IMR-90 (cell line): Measurements from ENCODE around the gene RNF130. TPM values are rescaled to one million over a fixed set of nuclear protein-coding genes. Genes with fewer than 3 reads are reported as not detected.

Experiments used
- ATAC-seq: fragments of 200-7000 bp; cut with Tn5 transposase; 2 replicates; pipeline ENCODE4 v1.9.1; 2020; ENCODE audit warnings: low read depth, mild to moderate bottlenecking, moderate library complexity
- BruUV-seq: library from RNA; stranded (reverse); fragments of 400-500 nt; replicated peaks from 2 replicates; lab custom pipeline; 2021; lab: Mats Ljungman, UMichigan
- CTCF ChIA-PET: fragments of 300-600 bp; formaldehyde crosslinking; extraction: SDS; loops from one replicate; lab custom pipeline; 2021; ENCODE audit warnings: antibody characterized with exemption; lab: Yijun Ruan, JAX
- POLR2A ChIA-PET: fragments of 300-600 bp; sonication (Branson Sonifier 250); formaldehyde crosslinking; loops from one replicate; lab custom pipeline; 2022; ENCODE audit warnings: antibody characterized with exemption; ENCODE audit not compliant: unreplicated experiment; lab: Charles Lee
- DNase-seq: peaks from one replicate; pipeline ENCODE4 v3.0.0; 2013
- H2AFZ ChIP-seq: replicated peaks from 2 replicates; pipeline ENCODE3; 2013; ENCODE audit warnings: low read length, mild to moderate bottlenecking; ENCODE audit not compliant: poor library complexity
- H2AK5ac ChIP-seq: 2 replicates; pipeline ENCODE4 v1.6.1; 2013; ENCODE audit warnings: low read depth, low read length, inconsistent platforms
- H2AK9ac ChIP-seq: replicated peaks from 2 replicates; pipeline ENCODE3; 2013; ENCODE audit warnings: mild to moderate bottlenecking, low read depth, low read length, moderate library complexity; ENCODE audit not compliant: poor library complexity
- H2BK120ac ChIP-seq: 2 replicates; pipeline ENCODE4 v1.6.1; 2013; ENCODE audit warnings: low read depth, low read length, inconsistent platforms
- H2BK15ac ChIP-seq: 3 replicates; pipeline ENCODE4 v1.6.1; 2013; ENCODE audit warnings: low read depth, low read length, inconsistent platforms
- H2BK20ac ChIP-seq: 2 replicates; pipeline ENCODE4 v1.6.1; 2013; ENCODE audit warnings: low read depth, mild to moderate bottlenecking, inconsistent platforms, low read length, moderate library complexity
- H2BK5ac ChIP-seq: 2 replicates; pipeline ENCODE4 v1.6.1; 2013; ENCODE audit warnings: mild to moderate bottlenecking, low read depth, low read length, inconsistent platforms; ENCODE audit not compliant: poor library complexity, severe bottlenecking
- H3K14ac ChIP-seq: replicated peaks from 2 replicates; pipeline ENCODE4 v1.6.1; 2013; ENCODE audit warnings: low read depth, low read length, inconsistent platforms
- H3K18ac ChIP-seq: 2 replicates; pipeline ENCODE4 v1.6.1; 2013; ENCODE audit warnings: low read depth, low read length, control low read depth
- H3K23ac ChIP-seq: 2 replicates; pipeline ENCODE4 v1.6.1; 2013; ENCODE audit warnings: low read depth, low read length, inconsistent platforms
- H3K27ac ChIP-seq: 2 replicates; pipeline ENCODE4 v1.5.1; 2013; ENCODE audit warnings: mild to moderate bottlenecking, control low read depth, low read length; ENCODE audit not compliant: insufficient read depth
- H3K27me3 ChIP-seq: 2 replicates; pipeline ENCODE4 v1.6.1; 2013; ENCODE audit warnings: low read length; ENCODE audit not compliant: control insufficient read depth, insufficient read depth
- H3K36me3 ChIP-seq: 2 replicates; pipeline ENCODE4 v1.6.1; 2013; ENCODE audit warnings: low read length, mixed read lengths; ENCODE audit not compliant: control insufficient read depth, insufficient read depth
- H3K4ac ChIP-seq: 2 replicates; pipeline ENCODE4 v1.6.1; 2013; ENCODE audit warnings: low read depth, low read length, inconsistent platforms
- H3K4me1 ChIP-seq: 2 replicates; pipeline ENCODE4 v1.6.1; 2013; ENCODE audit warnings: low read length, mixed read lengths; ENCODE audit not compliant: control insufficient read depth, insufficient read depth
- H3K4me2 ChIP-seq: 2 replicates; pipeline ENCODE4 v1.6.1; 2013; ENCODE audit warnings: low read depth, mild to moderate bottlenecking, control low read depth, low read length, moderate library complexity
- H3K4me3 ChIP-seq: 2 replicates; pipeline ENCODE4 v1.5.1; 2013; ENCODE audit warnings: low read depth, mild to moderate bottlenecking, control low read depth, low read length, moderate library complexity; ENCODE audit not compliant: insufficient read depth
- H3K56ac ChIP-seq: 2 replicates; pipeline ENCODE4 v1.6.1; 2013; ENCODE audit warnings: low read length, inconsistent platforms; ENCODE audit not compliant: insufficient read depth; ENCODE audit errors: extremely low read depth
- H3K79me1 ChIP-seq, 2 experiments: 2 replicates each; pipeline ENCODE4 v1.6.1; 2013; ENCODE audit warnings: low read length in 2 of 2, inconsistent platforms in 1 of 2, low read depth in 1 of 2
- H3K9ac ChIP-seq: 2 replicates; pipeline ENCODE4 v1.6.1; 2013; ENCODE audit warnings: low read depth, low read length, control low read depth
- H3K9me1 ChIP-seq: 2 replicates; pipeline ENCODE4 v1.6.1; 2013; ENCODE audit warnings: low read length, inconsistent platforms; ENCODE audit not compliant: insufficient read depth
- H3K9me3 ChIP-seq: 2 replicates; pipeline ENCODE4 v1.6.1; 2013; ENCODE audit warnings: low read length; ENCODE audit not compliant: control insufficient read depth, insufficient read depth
- H4K20me1 ChIP-seq: 2 replicates; pipeline ENCODE4 v1.6.1; 2013; ENCODE audit warnings: low read length, inconsistent platforms; ENCODE audit not compliant: insufficient read depth
- H4K5ac ChIP-seq: 2 replicates; pipeline ENCODE4 v1.6.1; 2013; ENCODE audit warnings: mild to moderate bottlenecking, low read depth, low read length, control low read depth
- H4K8ac ChIP-seq, 2 experiments: 2 replicates each; pipeline ENCODE4 v1.6.1; 2013; ENCODE audit warnings: low read depth in 2 of 2, low read length in 2 of 2, control low read depth in 1 of 2, inconsistent platforms in 1 of 2
- H4K91ac ChIP-seq: 2 replicates; pipeline ENCODE4 v1.6.1; 2013; ENCODE audit warnings: low read depth, low read length, inconsistent platforms; ENCODE audit not compliant: insufficient read depth
- BHLHE40 ChIP-seq: fragments of 150-350 bp; IDR thresholded peaks from 2 replicates; pipeline ENCODE4 v1.6.1; 2016; ENCODE audit warnings: mild to moderate bottlenecking, low read depth, low read length
- CEBPB ChIP-seq: IDR thresholded peaks from 2 replicates; pipeline ENCODE4 v1.6.1; 2012; ENCODE audit warnings: low read depth, low read length, improper control_type of control experiment
- CHD1 ChIP-seq: IDR thresholded peaks from 2 replicates; pipeline ENCODE4 v1.6.1; 2012; ENCODE audit warnings: low read depth, low read length, improper control_type of control experiment
- FOS ChIP-seq: fragments of 150-350 bp; IDR thresholded peaks from 2 replicates; pipeline ENCODE4 v1.6.1; 2016; ENCODE audit warnings: low read depth, low read length
- MAFK ChIP-seq: IDR thresholded peaks from 2 replicates; pipeline ENCODE4 v1.6.1; 2012; ENCODE audit warnings: low read depth, low read length, improper control_type of control experiment
- MAZ ChIP-seq: IDR thresholded peaks from 2 replicates; pipeline ENCODE4 v1.6.1; 2012; ENCODE audit warnings: low read depth, mild to moderate bottlenecking, low read length, improper control_type of control experiment, moderate library complexity, borderline replicate concordance
- MXI1 ChIP-seq: IDR thresholded peaks from 2 replicates; pipeline ENCODE4 v1.6.1; 2012; ENCODE audit warnings: low read depth, mild to moderate bottlenecking, low read length, moderate library complexity, borderline replicate concordance
- NFE2L2 ChIP-seq: fragments of 150-350 bp; IDR thresholded peaks from 2 replicates; pipeline ENCODE4 v1.6.1; 2016; ENCODE audit warnings: low read depth, mild to moderate bottlenecking, low read length
- POLR2A ChIP-seq: IDR thresholded peaks from 2 replicates; pipeline ENCODE4 v1.6.1; 2012; ENCODE audit warnings: mild to moderate bottlenecking, low read depth, low read length
- RAD21 ChIP-seq: IDR thresholded peaks from 2 replicates; pipeline ENCODE4 v1.6.1; 2012; ENCODE audit warnings: low read length, improper control_type of control experiment
- RCOR1 ChIP-seq: IDR thresholded peaks from 2 replicates; pipeline ENCODE4 v1.6.1; 2012; ENCODE audit warnings: mild to moderate bottlenecking, low read length, improper control_type of control experiment; ENCODE audit not compliant: insufficient replicate concordance
- RFX5 ChIP-seq: IDR thresholded peaks from 2 replicates; pipeline ENCODE4 v1.8.0; 2012; ENCODE audit warnings: low read depth, mild to moderate bottlenecking, low read length, moderate library complexity
- SMC3 ChIP-seq: fragments of 150-350 bp; IDR thresholded peaks from 2 replicates; pipeline ENCODE4 v1.6.1; 2016; ENCODE audit warnings: low read depth, mild to moderate bottlenecking, antibody characterized with exemption, low read length, moderate library complexity
- WGBS, 2 experiments: methylation state at CpG; one replicate each; pipeline versions ENCODE4 v1.1.5 to v1.1.7; 2013; ENCODE audit warnings: missing lambda C conversion rate in 2 of 2; ENCODE audit not compliant: insufficient read length in 1 of 2; ENCODE audit errors: extremely low coverage in 2 of 2; 5-methylcytosine and 5-hydroxymethylcytosine counted together
- dilution Hi-C: fragments of 300-500 bp; cut with HindIII; formaldehyde crosslinking; loops from one replicate; pipeline ENCODE4 v1.14.3; 2018; ENCODE audit warnings: low sequenced_read_pairs; ENCODE audit not compliant: unreplicated experiment
- in situ Hi-C: fragments of 300-500 bp; cut with MboI; formaldehyde crosslinking; loops from 3 replicates; pipeline ENCODE4 v1.14.3; 2019; ENCODE audit warnings: low sequenced_read_pairs, inconsistent platforms, mixed read lengths
- intact Hi-C: fragments of 100-400 bp; cut with micrococcal nuclease; formaldehyde crosslinking; loops from 2 replicates; pipeline ENCODE4 v1.10.0; 2022
- polyA plus RNA-seq, 3 experiments: library from polyadenylated mRNA; depleted of rRNA; stranded (reverse); fragments of >200 nt; gene quantifications; 2 replicates each; pipeline ENCODE4 v1.2.3, GENCODE V29; 2012; ENCODE audit warnings: low replicate concordance in 1 of 3
- total RNA-seq: library from RNA; depleted of rRNA; stranded (reverse); fragments of >200 nt; gene quantifications from 2 replicates; pipeline ENCODE4 v1.2.3, GENCODE V29; 2012
- TF ChIP-seq, protein P1 (sequence below): fragments of 150-350 bp; IDR thresholded peaks from 2 replicates; pipeline ENCODE4 v1.6.1; 2016; ENCODE audit warnings: low read depth, mild to moderate bottlenecking, low read length, moderate library complexity, borderline replicate concordance
- TF ChIP-seq, protein P2 (sequence below): conservative IDR thresholded peaks from 2 replicates; pipeline ENCODE4 v1.5.1; 2012; ENCODE audit warnings: mild to moderate bottlenecking, low read depth, low read length, improper control_type of control experiment
- TF ChIP-seq, protein P3 (sequence below): fragments of 150-350 bp; IDR thresholded peaks from 2 replicates; pipeline ENCODE4 v1.6.1; 2017; ENCODE audit warnings: mild to moderate bottlenecking, antibody characterized with exemption, low read length, low read depth

Gene RNF130
- total and polyA plus RNA-seq, 2 of the 4 experiments (the other 2 are of a cell fraction), result 12.9 to 21.7 TPM

DNA sequence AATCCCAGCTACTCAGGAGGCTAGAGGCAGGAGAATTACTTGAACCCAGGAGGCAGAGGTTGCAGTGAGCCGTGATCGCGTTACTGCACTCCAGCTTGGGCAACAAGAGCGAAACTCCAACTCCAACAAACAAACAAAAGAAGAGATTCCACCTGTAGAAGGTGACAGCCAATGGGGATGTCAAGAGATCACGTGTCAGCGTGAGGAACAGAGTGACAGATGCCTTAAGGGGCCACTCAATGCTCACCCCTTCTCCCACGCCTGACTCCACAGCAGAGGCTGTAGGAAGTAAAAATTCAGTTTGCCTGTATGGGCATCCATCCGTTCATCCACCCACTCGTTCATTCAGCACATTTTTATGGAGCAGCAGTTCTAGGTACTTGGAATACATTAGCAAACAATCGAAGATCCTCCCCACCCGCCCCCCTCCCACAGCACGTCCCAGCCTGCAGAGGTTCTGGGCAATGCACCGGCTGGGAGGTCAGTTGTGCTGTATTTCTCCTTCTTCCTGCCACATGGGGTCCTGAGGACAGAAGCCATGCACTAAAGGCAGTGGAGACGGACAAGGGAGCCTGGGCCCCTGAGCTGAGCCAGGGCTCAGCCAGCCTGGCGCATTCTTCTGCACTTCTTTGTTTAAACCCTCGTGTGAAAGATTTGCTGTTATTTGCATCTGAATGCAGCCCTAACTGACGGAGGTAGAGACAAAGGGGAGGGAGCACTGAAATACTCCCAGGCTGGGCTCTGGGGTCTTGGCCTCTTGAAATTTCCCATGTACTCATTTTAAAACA is 11.3 kb upstream of the RNF130 start:
- H4K5ac ChIP-seq, result no peak overlapping the region
- no peak overlapping the region for H2AFZ ChIP-seq
- H3K36me3 ChIP-seq, result no peaks in the 10 kb centered on the region
- CTCF ChIA-PET, result no interaction called here
- TF ChIP-seq RFX5 (no peak), BHLHE40 (no peak), MXI1 (no peak), SMC3 (no peak), MAZ (no peak), RAD21 (no peak), FOS (no peak), CEBPB (no peak), NFE2L2 (no peak), POLR2A (no peak), CHD1 (no peak), MAFK (no peak), RCOR1 (no peak)
- TF ChIP-seq, protein P1, sequence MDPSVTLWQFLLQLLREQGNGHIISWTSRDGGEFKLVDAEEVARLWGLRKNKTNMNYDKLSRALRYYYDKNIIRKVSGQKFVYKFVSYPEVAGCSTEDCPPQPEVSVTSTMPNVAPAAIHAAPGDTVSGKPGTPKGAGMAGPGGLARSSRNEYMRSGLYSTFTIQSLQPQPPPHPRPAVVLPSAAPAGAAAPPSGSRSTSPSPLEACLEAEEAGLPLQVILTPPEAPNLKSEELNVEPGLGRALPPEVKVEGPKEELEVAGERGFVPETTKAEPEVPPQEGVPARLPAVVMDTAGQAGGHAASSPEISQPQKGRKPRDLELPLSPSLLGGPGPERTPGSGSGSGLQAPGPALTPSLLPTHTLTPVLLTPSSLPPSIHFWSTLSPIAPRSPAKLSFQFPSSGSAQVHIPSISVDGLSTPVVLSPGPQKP, result no peak
- TF ChIP-seq, protein P2, sequence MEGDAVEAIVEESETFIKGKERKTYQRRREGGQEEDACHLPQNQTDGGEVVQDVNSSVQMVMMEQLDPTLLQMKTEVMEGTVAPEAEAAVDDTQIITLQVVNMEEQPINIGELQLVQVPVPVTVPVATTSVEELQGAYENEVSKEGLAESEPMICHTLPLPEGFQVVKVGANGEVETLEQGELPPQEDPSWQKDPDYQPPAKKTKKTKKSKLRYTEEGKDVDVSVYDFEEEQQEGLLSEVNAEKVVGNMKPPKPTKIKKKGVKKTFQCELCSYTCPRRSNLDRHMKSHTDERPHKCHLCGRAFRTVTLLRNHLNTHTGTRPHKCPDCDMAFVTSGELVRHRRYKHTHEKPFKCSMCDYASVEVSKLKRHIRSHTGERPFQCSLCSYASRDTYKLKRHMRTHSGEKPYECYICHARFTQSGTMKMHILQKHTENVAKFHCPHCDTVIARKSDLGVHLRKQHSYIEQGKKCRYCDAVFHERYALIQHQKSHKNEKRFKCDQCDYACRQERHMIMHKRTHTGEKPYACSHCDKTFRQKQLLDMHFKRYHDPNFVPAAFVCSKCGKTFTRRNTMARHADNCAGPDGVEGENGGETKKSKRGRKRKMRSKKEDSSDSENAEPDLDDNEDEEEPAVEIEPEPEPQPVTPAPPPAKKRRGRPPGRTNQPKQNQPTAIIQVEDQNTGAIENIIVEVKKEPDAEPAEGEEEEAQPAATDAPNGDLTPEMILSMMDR, result no peak
- TF ChIP-seq, protein P3, sequence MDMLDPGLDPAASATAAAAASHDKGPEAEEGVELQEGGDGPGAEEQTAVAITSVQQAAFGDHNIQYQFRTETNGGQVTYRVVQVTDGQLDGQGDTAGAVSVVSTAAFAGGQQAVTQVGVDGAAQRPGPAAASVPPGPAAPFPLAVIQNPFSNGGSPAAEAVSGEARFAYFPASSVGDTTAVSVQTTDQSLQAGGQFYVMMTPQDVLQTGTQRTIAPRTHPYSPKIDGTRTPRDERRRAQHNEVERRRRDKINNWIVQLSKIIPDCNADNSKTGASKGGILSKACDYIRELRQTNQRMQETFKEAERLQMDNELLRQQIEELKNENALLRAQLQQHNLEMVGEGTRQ, result no peak
- H2AK9ac ChIP-seq, result no peak overlapping the region
- no peak for DNase-seq
- H3K14ac ChIP-seq, result no peak overlapping the region
- POLR2A ChIA-PET, result no interaction called here
- H3K27me3 ChIP-seq, result peaks cover 22% of the 10 kb centered on the region; the same call in 1 of the 2 replicates
- no peak overlapping the region for H2AK5ac ChIP-seq
- H2BK20ac ChIP-seq, result no peak overlapping the region
- no TSS peak for BruUV-seq
- H3K56ac ChIP-seq, result no peak overlapping the region
- H3K4me2 ChIP-seq, result no peak overlapping the region
- H3K18ac ChIP-seq, result no peak overlapping the region
- H3K27ac ChIP-seq, result no peak overlapping the region
- no peaks in the 10 kb centered on the region for H3K9me3 ChIP-seq
- H2BK120ac ChIP-seq, result no peak overlapping the region
- intact Hi-C loops (no loop called here), in situ Hi-C loops (no loop called here), dilution Hi-C loops (no loop called here)
- ATAC-seq, result no peak
- no peak overlapping the region for H3K23ac ChIP-seq
- no peak overlapping the region for H2BK5ac ChIP-seq
- H4K91ac ChIP-seq, result no peak overlapping the region
- H2BK15ac ChIP-seq, result no peak overlapping the region
- H3K79me1 ChIP-seq, result no peaks in the 10 kb centered on the region
- H3K4me1 ChIP-seq, result no peaks in the 10 kb centered on the region
- no peaks in the 10 kb centered on the region for H4K20me1 ChIP-seq
- H3K9me1 ChIP-seq, result no peaks in the 10 kb centered on the region
- H3K4me3 ChIP-seq, result no peak overlapping the region
- 27% methylated on average over 2 of the region's 17 CpGs; no CpG with 5 or more reads in 1 of the 2 experiments for WGBS, 2 experiments
- no peak overlapping the region for H3K9ac ChIP-seq
- H4K8ac ChIP-seq, result no peak overlapping the region
- no peak overlapping the region for H3K4ac ChIP-seq
